Ishikawa (cell line): Measurements from ENCODE around the gene LANCL2.

ENCODE experiments used
- CEBPB ChIP-seq: IDR thresholded peaks from 2 replicates; pipeline ENCODE4 v1.6.1; 2012
- CREB1 ChIP-seq: IDR thresholded peaks from 2 replicates; pipeline ENCODE4 v1.6.1; 2012; ENCODE audit warnings: low read depth
- EGR1 ChIP-seq: IDR thresholded peaks from 2 replicates; pipeline ENCODE4 v1.6.1; 2012
- EP300 ChIP-seq: IDR thresholded peaks from 2 replicates; pipeline ENCODE4 v1.6.1; 2012; ENCODE audit warnings: borderline replicate concordance
- FOXM1 ChIP-seq: IDR thresholded peaks from 2 replicates; pipeline ENCODE4 v1.6.1; 2012; ENCODE audit warnings: low read depth, borderline replicate concordance
- NFIC ChIP-seq: IDR thresholded peaks from 2 replicates; pipeline ENCODE4 v1.6.1; 2012
- RAD21 ChIP-seq: IDR thresholded peaks from 2 replicates; pipeline ENCODE4 v1.6.1; 2012; ENCODE audit warnings: low read depth
- TAF1 ChIP-seq: IDR thresholded peaks from 2 replicates; pipeline ENCODE4 v1.6.1; 2012; ENCODE audit warnings: low read depth, mild to moderate bottlenecking
- TCF12 ChIP-seq: IDR thresholded peaks from 2 replicates; pipeline ENCODE4 v1.6.1; 2012; ENCODE audit warnings: low read depth
- TEAD4 ChIP-seq: IDR thresholded peaks from 2 replicates; pipeline ENCODE4 v1.6.1; 2012
- YY1 ChIP-seq: IDR thresholded peaks from 2 replicates; pipeline ENCODE4 v1.6.1; 2012; ENCODE audit warnings: low read depth
- ZBTB7A ChIP-seq: IDR thresholded peaks from 2 replicates; pipeline ENCODE4 v1.6.1; 2012; ENCODE audit warnings: low read depth
- TF ChIP-seq, protein P1 (sequence below): IDR thresholded peaks from 2 replicates; pipeline ENCODE4 v1.6.1; 2012
- TF ChIP-seq, protein P2 (sequence below): IDR thresholded peaks from 2 replicates; pipeline ENCODE4 v1.6.1; 2012
- TF ChIP-seq, protein P3 (sequence below): IDR thresholded peaks from 2 replicates; pipeline ENCODE4 v1.6.1; 2012; ENCODE audit warnings: low read depth, mild to moderate bottlenecking

The LANCL2 gene

DNA sequence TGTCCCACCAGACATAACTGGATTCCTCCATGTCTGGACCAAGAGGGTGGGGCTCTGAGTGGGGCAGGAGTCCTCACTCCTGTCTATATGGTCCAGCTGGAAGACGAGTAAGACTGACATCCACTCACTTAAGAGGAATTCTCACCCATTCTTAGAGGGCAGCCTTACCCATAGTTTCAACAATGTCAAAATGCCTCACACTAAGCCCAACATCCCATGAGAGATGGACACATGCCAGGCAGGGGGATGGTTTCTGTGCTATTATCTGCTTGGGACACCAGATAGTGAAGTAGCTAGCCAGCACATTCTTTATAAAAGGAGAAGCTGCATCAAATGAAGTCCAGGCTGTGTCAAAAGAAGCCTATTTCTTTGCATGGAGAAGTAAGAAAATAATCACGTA lies 4.7 kb upstream of the LANCL2 start:
- TF ChIP-seq CEBPB: no peak
- TF ChIP-seq TCF12: no peak
- TF ChIP-seq, protein P1, sequence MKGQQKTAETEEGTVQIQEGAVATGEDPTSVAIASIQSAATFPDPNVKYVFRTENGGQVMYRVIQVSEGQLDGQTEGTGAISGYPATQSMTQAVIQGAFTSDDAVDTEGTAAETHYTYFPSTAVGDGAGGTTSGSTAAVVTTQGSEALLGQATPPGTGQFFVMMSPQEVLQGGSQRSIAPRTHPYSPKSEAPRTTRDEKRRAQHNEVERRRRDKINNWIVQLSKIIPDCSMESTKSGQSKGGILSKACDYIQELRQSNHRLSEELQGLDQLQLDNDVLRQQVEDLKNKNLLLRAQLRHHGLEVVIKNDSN: no peak
- TF ChIP-seq, protein P2, sequence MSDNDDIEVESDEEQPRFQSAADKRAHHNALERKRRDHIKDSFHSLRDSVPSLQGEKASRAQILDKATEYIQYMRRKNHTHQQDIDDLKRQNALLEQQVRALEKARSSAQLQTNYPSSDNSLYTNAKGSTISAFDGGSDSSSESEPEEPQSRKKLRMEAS: no peak
- TF ChIP-seq EP300: no peak
- no peak for TF ChIP-seq NFIC

DNA sequence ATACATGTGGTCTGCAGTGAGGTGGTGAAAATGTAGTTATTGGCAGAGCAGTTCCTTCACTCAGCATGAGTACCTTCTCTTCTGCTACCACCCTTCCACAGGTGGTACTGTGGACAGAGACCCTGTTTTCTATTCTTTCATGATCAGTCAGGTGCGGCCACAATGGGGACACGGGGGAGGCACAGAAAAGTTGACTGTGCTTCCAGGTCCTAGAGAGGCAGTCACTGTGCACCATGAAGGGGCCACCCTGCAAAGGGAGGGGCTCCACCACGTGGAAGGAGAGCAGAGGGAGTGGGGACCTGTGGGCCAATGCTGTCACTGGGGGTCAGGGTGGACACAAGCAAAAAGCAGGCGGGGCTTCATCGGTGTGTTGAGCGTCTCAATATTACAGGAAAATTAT lies 3.6 kb upstream of the LANCL2 start:
- TF ChIP-seq, protein P3, sequence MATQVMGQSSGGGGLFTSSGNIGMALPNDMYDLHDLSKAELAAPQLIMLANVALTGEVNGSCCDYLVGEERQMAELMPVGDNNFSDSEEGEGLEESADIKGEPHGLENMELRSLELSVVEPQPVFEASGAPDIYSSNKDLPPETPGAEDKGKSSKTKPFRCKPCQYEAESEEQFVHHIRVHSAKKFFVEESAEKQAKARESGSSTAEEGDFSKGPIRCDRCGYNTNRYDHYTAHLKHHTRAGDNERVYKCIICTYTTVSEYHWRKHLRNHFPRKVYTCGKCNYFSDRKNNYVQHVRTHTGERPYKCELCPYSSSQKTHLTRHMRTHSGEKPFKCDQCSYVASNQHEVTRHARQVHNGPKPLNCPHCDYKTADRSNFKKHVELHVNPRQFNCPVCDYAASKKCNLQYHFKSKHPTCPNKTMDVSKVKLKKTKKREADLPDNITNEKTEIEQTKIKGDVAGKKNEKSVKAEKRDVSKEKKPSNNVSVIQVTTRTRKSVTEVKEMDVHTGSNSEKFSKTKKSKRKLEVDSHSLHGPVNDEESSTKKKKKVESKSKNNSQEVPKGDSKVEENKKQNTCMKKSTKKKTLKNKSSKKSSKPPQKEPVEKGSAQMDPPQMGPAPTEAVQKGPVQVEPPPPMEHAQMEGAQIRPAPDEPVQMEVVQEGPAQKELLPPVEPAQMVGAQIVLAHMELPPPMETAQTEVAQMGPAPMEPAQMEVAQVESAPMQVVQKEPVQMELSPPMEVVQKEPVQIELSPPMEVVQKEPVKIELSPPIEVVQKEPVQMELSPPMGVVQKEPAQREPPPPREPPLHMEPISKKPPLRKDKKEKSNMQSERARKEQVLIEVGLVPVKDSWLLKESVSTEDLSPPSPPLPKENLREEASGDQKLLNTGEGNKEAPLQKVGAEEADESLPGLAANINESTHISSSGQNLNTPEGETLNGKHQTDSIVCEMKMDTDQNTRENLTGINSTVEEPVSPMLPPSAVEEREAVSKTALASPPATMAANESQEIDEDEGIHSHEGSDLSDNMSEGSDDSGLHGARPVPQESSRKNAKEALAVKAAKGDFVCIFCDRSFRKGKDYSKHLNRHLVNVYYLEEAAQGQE: no peak
- TF ChIP-seq TCF12: no peak
- TF ChIP-seq NFIC: no peak
- TF ChIP-seq CREB1: no peak
- TF ChIP-seq FOXM1: no peak
- TF ChIP-seq, protein P1: no peak
- no peak for TF ChIP-seq EGR1
- TF ChIP-seq, protein P2: no peak
- no peak for TF ChIP-seq ZBTB7A

DNA sequence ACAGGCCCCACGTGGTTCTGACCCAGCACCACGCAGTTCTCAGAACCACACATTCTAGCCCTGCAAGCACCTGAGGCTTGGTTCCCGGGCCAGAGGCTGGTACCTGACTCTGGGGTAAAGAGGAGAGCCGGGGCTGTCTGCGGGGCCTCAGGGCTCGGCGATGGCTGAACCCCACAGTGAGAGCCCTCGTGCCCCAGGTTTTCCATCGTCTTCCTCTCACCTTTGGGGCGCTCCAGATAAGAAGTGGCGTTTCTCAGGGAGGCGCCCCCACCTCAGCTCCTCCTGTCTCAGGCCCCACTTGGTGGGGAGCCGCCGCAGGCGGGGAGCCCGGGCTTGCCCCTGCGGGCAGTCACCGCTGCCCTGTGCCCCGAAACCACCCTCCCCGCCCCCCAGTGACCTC lies 2.2 kb upstream of the LANCL2 start:
- TF ChIP-seq NFIC: no peak
- no peak for TF ChIP-seq EP300
- TF ChIP-seq, protein P3: no peak
- TF ChIP-seq, protein P2: no peak
- no peak for TF ChIP-seq FOXM1
- TF ChIP-seq ZBTB7A: no peak
- no peak for TF ChIP-seq EGR1
- no peak for TF ChIP-seq CREB1
- no peak for TF ChIP-seq TEAD4
- TF ChIP-seq TAF1: no peak
- TF ChIP-seq RAD21: no peak
- no peak for TF ChIP-seq CEBPB
- TF ChIP-seq, protein P1: no peak
- no peak for TF ChIP-seq YY1
- TF ChIP-seq TCF12: no peak

DNA sequence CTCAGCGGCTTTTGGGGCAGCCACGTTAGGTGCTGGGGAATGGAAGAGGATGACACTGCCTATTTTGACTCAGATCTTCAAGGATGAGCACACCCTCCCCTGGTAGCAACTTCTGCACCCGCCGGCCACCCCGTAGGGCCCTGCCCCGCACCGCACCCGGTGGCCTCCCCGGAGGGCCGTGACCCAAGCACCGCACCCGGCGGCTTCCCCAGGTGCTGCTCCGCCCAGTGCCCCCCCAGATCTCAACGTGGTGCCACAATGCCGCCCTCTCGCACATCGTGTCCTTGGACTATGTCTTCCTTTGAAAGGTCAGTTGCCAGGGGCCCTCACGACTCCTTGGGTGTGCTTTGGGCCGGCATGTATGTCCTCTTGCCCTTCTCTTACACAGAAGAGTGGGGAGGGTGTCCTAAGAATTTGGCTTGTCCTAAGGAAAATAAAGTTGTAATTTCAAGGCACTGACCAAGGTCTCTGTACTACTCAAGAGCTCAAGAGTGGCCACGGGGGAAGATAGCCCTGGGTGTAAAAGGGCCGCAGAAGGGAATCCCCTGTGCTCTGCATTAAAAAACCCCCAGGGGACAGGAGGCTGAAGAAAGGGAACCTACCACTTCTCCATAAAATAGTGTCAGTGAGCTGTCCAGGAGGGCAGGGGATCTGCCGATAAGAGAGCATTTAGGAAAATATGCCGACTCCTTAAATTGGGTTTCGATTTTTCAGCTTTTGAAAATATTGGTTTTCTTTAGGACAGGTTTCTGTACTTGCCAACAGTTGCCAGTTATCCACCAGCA lies 1.6 kb upstream of the LANCL2 start:
- TF ChIP-seq FOXM1 (no peak), ZBTB7A (no peak), RAD21 (no peak), CREB1 (no peak), TEAD4 (no peak), TCF12 (no peak), EGR1 (no peak), CEBPB (no peak), NFIC (no peak), TAF1 (no peak), YY1 (no peak)
- TF ChIP-seq, protein P1: no peak
- TF ChIP-seq, protein P3: no peak
- TF ChIP-seq, protein P2: no peak
